ENCODE measurements around the gene TYW1.
A peak's percentile ranks its signal among the peaks of the same experiment; 100 is the strongest.
"Not testable (repeated sequence)": the region's sequence is repeated elsewhere in the genome, so short reads cannot be mapped to it uniquely, and the experiment has no call there.

The TYW1 gene

DNA sequence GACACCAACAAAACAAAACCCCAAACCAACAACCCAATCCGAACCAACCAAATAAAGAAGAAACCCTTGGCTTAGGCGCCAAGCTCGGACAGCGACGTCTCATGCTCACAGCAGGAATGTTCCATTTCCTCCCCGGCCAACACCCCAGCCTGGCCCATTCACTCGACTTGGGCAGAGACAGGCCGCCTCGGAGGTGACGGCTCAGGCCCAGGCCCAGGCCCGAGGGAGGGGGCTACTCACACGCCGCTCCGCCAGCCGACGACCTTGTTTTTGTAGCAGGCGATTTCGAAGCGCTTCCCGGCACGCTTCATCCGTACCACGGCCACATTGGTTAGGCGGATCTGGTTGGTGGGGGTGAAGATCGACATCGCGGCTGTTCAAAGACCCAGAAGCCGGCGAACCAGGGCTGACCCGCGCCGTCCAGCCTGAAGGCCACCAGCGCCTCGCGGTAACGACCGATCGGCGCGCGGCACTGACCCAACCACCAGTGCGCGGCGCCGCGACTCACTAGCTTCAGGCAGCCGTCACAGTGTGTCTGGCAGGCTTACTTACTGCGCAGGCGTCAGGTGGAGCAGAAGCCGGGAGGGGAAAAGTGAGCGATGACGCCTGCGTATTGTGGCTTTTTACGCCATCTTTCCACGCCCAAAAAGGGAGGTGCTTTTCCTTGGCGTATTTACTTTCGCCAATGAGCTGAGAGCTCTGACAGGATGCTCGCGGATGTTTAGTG lies 1.4 kb upstream of the TYW1 start, which contains the start of gene SBDS:
TSS of gene SBDS (minus strand) at position 537 of the 727 bp plus-strand sequence. CDS start at position 368, 169 bp downstream.
- FAIRE-seq (peak; percentile 95), DNase-seq (ENCODE audit: low spot score) (peak; percentile 99)

DNA sequence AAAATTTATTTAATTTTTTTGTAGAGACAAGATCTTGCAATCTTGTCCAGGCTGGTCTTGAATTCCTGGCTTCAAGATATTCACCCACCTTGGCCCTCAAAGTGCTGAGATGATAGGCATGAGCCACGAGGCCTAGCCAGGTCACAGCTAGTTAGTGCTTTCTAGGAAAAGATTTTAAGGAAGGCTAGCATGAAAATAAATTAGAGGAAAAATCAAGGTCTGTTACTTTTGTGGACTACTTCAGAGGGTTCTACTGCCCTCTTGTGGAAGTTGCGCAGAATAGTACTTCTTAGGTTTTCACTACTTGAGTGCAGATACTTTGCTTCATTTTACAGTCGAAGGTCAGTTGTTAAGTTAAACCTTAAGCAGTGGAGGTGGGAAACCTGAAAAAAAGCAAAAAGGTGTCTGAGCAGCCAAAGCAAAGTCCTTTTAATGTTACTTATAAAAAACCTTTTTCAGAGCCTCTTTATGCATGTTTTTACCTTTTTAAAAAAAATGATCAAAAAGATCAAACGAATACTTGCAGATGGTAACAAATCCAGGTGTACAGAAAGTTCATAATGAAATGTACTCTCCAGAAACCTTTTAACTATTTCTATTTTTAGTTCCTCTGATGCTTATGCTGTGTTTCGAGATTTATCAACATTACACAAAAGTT lies 4.1 kb downstream of the TYW1 start:
- FAIRE-seq = peak; percentile 88

DNA sequence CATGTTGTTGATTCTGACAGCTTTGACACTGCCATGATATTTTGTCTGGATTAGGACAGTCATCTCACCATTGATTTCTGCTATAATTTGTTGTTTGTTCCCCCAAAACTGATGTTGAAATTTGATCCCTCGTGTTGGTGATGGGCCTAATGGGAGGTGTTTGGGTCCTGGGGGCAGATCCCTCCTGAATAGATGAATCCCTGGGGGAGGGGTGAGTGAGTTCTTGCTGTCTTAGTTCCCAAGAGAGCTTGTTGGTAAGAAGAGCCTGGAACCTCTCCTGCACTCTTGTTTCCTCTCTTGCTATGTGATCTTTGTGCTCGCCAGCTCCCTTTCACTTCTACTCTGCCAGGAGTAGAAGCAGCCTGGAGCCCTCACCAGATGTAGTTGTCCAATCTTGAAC lies 7.5 kb downstream of the TYW1 start:
- not testable (repeated sequence) for DNase-seq (ENCODE audit: low spot score); FAIRE-seq

More for the DNA sequence above, 4.1 kb downstream of the TYW1 start:
- DNase-seq (ENCODE audit: low spot score) = peak; percentile 31

DNA sequence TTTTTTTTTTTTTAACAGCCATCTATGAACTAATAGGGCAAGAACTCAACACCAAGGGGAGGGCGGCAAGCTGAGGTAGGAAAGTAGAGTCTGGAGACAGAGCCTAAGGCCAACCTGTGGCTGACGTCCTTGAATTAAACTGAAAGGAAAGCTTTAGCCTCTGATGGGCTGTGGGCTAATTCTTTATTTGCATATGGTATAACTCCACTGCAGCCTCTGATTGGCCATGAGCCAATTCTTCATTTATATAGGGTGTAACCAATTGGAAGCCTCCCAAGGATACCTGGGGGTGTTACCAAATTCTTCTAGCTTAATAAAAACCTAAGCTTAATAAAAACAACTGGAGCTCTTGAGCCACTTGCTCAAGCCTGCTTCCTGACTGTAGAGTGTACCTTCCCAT lies 10.3 kb downstream of the TYW1 start:
- DNase-seq (ENCODE audit: low spot score) (no peak), FAIRE-seq (no peak)

DNA sequence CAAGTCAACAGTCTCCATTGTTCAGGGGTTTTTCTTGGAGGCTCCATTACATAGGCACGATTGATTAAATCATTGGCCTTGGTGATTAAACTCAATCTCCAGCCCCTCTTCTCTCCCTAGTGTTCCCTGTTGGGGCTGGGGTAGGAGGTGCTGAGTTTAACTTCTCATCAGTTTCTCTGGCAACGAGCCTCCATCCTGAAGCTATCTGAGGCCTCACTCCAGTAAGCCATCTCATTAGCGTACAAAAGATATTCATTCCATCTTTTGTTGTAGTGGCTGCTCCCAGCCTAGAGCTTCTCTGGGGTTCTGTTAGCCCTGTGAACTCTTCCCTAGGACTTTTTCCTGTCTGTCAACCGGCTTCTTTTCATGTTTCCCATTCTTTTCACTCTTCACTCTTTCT lies 11.6 kb downstream of the TYW1 start:
- DNase-seq (ENCODE audit: low spot score) (no peak), FAIRE-seq (no peak)

DNA sequence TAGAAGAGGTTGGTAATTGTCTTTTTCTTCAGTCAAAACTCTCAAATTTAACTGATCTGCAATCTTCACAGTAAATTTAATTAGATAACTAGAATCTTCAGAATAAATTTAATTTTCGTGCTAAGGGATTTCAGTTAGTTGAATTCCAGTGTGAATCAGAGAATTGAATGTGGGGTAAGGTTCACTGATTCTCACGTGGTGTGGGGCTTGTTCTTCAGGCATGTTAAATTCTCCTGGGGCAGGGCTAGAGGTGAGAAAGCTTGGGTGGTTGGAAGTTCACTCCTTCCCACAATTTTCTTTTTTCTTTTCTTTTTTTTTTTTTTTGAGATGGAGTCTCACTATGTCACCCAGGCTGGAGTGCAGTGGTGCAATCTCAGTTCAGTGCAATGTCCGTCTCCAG lies 13.0 kb downstream of the TYW1 start:
- not testable (repeated sequence) for DNase-seq (ENCODE audit: low spot score); FAIRE-seq

DNA sequence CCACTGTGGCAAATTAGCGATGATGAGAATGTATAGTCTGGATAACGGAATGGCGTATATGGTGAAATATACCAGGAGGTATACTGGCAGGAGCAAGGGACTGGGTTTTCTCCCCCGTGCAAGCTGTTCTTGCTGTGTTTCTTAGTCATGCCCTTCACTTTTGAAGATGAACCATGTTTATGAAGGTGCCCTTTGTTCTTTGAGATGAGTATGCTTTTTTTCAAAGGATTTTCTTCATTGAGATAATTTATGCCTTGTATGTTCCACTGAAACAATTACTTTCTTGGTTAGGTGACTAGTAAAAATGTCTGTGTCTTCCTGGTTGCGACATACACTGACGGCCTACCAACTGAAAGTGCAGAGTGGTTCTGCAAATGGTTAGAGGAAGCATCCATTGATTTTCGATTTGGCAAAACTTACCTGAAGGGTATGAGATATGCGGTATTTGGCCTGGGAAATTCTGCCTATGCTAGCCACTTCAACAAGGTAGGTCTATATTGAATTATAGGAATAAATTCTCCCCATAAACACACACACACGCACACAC lies 17.5 kb downstream of the TYW1 start:
- DNase-seq (ENCODE audit: low spot score); FAIRE-seq: not testable (repeated sequence)

DNA sequence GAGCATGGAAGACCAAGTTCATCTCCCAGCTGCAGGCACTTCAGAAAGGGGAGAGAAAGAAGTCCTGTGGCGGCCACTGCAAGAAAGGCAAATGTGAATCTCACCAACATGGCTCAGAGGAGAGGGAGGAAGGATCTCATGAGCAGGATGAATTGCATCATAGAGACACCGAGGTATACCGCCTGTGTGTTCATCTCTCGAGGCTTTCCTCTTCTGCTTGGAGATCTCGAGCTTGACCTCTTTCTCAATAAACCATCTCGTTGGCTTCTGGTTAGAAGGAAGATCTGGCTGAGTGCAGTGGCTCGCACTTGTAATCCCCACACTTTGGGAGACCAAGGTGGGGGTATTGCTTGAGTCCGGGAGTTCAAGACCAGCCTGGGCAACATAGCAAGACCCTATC lies 21.3 kb downstream of the TYW1 start:
- FAIRE-seq; DNase-seq (ENCODE audit: low spot score): not testable (repeated sequence)

DNA sequence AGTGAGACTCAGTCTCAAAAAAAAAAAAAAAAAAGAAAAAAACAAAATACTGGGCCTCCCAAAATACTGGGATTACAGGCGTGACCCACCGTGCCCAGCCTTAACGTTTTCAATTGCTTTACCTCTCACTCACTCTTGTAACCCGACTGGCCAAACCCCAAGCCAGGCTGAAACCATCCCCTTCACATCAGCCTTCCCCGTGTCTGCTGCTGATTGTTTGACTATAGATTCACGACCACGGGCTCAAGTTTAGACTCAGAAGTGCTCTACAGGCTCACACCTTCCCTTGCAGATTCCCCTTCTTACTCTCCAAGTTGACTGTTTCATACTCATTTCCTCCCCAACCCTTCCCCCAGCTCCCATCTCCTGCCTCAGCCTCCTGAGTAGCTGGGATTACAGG lies 22.3 kb downstream of the TYW1 start:
- DNase-seq (ENCODE audit: low spot score) (no peak), FAIRE-seq (no peak)

DNA sequence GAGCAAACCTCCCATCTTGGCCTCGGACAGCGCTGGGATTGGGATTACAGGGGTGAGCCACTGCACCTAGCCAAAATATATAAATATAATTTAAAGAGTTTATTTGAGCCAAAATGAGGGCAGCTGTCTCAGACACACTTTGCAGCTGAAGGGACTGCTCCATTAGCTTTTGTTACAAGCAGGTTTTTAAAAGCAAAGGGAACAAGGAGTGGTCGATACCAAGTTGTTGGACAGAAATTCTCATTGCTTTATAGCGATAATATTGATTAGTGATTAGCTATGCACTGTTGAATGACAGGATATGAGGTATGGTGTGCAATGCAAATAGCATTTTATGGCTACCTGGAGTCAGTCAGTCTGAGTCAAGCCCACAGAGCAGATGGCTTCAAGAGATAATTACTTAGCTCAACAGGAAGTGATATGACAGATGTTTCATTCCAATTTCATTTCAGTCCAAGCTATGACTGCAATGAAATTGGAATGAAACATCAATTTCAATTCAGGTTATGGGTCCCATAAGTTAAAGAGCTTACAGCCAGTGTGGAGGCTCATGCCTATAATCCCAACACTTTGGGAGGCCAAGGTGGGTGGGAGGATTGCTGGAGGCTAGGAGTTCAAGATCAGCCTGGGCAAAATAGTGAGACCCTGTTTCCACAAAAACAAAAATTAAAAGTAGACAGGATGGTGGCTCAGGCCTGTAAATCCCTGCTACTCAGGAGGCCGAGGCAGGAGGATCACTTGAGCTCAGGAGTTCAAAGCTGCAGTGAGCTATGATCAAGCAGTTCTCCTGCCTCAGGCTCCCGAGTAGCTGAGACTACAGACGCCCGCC lies 23.1 kb downstream of the TYW1 start:
- no peak for FAIRE-seq
- peak; percentile 43 for DNase-seq (ENCODE audit: low spot score)

DNA sequence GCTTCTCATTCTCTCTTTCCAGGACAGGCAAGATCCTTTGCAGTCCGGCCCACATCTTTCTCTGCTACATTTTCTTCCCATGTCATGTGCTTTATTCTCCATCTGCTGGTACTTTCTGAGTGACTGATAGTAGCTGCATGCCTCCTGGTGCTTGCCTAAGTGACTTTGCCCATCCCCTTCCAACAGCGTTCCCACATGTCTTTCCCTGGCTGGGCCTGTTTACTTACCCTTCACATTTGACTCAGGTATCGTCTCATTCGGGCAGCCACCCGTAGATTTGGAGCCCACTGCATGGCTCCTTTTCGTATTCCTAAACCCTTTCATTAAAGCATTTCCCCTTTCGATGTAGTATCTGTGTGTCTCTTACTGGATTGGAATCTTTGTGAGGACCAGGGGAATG lies 24.6 kb downstream of the TYW1 start:
- DNase-seq (ENCODE audit: low spot score) (no peak), FAIRE-seq (no peak)

DNA sequence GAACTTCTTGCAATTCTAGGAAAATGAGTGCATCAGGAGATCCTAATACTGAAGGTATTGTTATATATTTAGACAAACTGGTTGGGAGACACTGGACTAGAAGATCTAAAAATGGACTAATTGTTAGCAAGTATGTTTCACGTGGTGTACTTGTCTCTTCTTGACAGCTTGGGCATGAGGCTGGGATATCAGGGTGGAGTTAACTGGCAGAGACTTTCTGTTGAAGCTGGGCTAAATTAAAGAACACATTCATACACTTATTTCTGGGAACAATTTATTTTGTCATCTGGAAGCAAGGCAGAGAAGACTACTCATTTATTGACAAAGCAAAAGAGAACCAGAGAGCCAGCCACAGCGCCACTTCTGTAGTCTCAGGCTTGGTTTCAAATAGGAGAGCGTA lies 25.9 kb downstream of the TYW1 start:
- DNase-seq (ENCODE audit: low spot score) = no peak
- no peak for FAIRE-seq

DNA sequence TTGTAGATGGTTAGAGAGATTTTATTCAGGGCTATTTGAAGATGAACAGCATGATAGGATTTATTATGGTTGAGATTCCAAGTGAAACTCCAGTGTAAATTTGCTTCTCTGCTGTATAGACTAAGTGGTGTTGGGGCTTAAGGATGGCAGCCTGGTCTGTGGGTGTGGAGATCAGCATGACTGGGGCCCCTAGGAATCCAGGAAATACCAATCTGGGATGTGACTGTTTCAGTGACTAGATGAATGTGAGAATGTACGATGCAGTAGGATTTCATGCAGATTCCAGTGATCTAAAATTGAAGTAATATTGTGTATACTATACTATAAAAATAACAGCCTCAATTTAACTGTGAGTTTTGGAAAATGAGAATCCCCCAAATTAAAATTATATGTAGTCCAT lies 28.8 kb downstream of the TYW1 start:
- DNase-seq (ENCODE audit: low spot score) (peak; percentile 53), FAIRE-seq (peak; percentile 67)

DNA sequence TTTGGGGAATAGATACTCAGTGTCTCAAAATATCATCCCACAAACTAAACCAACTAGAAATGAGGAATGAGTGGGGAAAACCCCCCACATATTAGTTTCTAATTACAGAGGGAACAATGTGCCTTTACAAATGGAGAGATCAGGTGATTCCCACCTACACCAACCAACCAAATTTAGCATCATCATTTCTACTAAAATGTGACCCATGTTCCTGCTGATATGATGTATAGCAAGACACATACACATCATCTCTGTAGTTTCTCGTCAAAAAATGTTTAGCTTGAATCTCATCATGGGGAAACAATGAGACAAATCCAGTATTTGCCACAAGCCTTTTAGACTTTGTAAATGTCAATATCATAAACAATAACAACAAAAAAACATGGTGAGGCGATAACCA lies 35.1 kb downstream of the TYW1 start:
- FAIRE-seq; DNase-seq (ENCODE audit: low spot score): not testable (repeated sequence)

DNA sequence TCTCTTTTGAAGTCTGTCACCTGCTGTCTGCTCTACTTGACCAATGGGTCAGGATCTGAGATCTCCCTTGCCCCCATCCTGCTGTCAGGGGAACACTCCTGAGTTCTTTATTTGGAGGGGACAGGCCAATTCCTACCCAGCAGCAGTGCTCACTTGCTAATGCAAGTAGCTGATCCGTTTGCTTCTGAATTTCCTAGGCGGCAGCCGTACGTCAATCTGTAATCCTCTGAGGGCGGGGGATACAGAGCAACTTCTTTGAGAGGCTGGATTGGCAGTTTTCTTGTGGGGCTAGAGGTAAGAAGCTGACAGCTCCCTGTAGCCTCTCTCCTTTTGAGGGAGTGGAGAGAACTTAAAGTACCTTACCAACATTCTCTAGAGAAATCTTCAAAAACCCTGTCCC lies 36.6 kb downstream of the TYW1 start:
- FAIRE-seq (no peak), DNase-seq (ENCODE audit: low spot score) (no peak)

DNA sequence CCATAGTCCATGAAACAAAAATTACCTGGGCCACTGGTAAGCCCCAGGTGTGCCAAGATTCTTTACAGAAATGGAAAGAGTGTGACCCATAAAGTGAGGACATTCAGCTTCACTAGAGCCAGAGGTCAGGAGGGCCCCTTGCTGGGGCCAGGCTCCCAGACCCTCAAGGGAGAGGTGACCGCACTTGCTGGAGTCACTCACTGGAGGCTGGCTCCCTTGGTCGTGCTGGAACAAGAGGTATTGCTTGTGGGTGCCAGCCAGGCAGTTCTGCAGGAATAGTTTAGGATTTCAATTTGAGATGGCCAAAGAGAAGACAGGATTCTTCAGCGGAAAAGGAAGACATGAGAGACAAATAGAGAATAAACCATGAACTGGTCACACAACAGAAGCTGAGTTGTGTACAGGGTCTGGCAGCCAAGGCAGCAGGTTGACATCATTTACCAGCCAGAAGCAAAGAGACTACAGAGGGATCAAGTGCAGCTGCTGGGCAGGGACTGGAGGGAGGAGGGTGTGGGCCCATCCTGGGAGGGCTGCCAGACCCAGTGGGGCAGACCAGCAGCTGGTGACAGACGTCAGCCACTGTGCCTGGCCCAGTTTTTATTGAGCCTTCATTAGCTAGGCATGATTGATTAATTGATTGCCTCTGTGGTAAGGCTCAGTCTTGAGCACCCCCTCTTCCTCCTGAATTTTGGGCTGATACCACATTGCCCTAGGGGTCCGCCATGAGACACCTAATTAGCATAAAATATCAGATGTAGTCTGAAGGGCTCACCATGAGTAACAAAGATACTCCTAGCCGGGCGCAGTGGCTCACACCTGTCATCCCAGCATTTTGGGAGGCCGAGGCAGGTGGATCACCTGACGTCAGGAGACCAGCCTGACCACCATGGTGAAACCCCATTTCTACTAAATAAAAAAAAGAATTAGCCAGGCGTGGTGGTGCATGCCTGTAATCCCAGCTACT lies 40.1 kb downstream of the TYW1 start:
- not testable (repeated sequence) for DNase-seq (ENCODE audit: low spot score); FAIRE-seq

DNA sequence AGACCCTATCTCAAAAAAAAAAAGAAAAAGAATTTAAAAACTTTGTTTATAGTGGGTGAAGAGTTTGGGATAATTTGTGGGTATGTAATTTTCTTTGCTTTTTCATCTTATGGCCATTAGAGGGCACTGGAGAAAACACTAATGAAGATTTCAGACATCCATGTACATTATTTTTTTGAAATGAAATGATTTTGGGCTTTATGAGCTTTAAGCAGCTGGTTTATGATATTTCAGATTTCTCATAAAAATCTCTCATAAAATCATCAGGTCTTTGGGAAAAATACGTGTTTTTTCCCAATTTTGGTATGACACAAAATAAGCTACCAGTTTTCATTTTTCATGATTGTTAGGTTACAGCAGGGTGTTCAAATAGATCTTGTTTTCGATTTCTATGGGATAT lies 44.2 kb downstream of the TYW1 start:
- peak; percentile 93 for FAIRE-seq
- DNase-seq (ENCODE audit: low spot score) = not testable (repeated sequence)

DNA sequence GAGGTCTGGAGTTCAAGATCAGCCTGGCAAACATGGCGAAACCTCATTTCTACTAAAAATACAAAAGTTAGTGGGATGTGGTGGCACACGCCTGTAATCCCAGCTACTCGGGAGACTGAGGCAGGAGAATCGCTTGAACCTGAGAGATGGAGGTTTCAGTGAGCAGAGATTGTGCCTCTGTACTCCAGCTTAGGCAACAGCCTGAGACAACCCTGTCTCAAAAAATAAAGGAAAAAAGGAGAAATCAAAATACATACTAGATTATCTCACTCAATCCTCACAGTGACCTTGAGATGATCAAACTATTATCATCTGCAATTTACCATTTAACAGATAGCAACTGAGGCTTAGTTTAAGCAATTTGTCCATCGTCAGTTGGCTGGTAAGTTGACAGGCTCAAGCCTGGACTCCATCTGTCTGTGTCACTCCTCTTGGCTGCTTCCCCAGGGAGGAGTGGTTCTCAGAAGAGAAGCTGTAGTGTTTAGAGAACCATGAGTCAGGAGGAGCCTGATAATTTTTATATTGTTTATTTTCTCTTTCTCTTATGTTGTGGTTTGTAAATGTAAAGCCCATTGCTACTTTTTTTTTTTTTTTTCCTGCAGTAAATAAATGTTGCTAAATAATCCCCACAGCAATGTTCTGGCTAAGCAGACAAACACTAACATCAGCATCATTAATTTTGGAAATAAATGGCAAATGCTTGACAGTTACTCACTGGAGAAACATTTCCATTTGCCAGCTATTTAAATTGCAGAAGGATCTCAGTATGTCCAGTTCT lies 46.3 kb downstream of the TYW1 start:
- DNase-seq (ENCODE audit: low spot score) (peak; percentile 46), FAIRE-seq (peak; percentile 63)

DNA sequence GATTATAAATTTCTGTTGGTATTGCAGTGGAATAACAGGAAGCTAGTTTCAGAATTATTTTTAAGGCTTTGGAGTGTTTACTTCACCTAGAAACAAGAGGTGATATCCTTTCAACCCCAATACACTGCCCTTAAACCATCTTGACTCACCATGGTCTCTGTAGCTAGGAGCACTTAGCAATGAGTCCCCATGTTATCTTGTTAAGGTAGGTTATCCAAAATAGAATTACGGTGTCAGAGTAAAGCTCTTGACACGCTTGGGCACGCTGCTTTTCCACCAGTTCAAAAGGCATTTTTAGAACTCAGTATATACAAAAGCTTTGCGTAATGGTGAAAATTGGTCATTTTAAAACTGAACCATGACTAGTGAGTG lies 46.9 kb downstream of the TYW1 start:
- not testable (repeated sequence) for DNase-seq (ENCODE audit: low spot score); FAIRE-seq
